OCI-LY7 (cell line): ENCODE measurements around the gene GOSR1. TPM values are rescaled to one million over a fixed set of nuclear protein-coding genes. Genes with fewer than 3 reads are reported as not detected.

ENCODE experiments used
- BruUV-seq: library from RNA; stranded (reverse); fragments of 400-500 nt; replicated peaks from 2 replicates; lab custom pipeline; 2021; lab: Mats Ljungman, UMichigan
- CTCF ChIA-PET: fragments of 300-600 bp; sonication (Branson Sonifier 250); formaldehyde crosslinking; loops from one replicate; lab custom pipeline; 2022; ENCODE audit warnings: antibody characterized with exemption; ENCODE audit not compliant: unreplicated experiment; lab: Charles Lee
- POLR2A ChIA-PET: fragments of 300-600 bp; sonication (Branson Sonifier 250); formaldehyde crosslinking; loops from one replicate; lab custom pipeline; 2022; ENCODE audit warnings: antibody characterized with exemption; lab: Charles Lee
- DNase-seq: peaks from one replicate; pipeline ENCODE4 v3.0.0-alpha.2; 2015; ENCODE audit warnings: low spot score
- H2AFZ ChIP-seq: fragments of 200-600 bp; sonication (generic), shearing (Covaris generic); 2 replicates; pipeline ENCODE4 v1.6.1; 2014; ENCODE audit warnings: mild to moderate bottlenecking, antibody characterized with exemption, low read length, moderate library complexity
- H3K27ac ChIP-seq: fragments of 200-600 bp; sonication (generic); 2 replicates; pipeline ENCODE4 v1.5.1; 2014; ENCODE audit warnings: mixed run types, low read depth, mild to moderate bottlenecking, moderate library complexity, low read length, inconsistent platforms; ENCODE audit not compliant: poor library complexity, severe bottlenecking
- H3K36me3 ChIP-seq: fragments of 200-600 bp; sonication (generic); 2 replicates; pipeline ENCODE4 v1.6.1; 2014; ENCODE audit warnings: mild to moderate bottlenecking, antibody characterized with exemption, low read length, moderate library complexity, mixed read lengths; ENCODE audit not compliant: insufficient read depth
- H3K4me1 ChIP-seq: fragments of 200-600 bp; sonication (generic); 2 replicates; pipeline ENCODE4 v1.5.1; 2014; ENCODE audit warnings: mild to moderate bottlenecking, low read length; ENCODE audit not compliant: insufficient read depth, poor library complexity, severe bottlenecking
- H3K4me2 ChIP-seq: fragments of 200-600 bp; sonication (generic); 2 replicates; pipeline ENCODE4 v1.6.1; 2014; ENCODE audit warnings: mild to moderate bottlenecking, low read length
- H3K4me3 ChIP-seq: fragments of 200-600 bp; sonication (generic); 2 replicates; pipeline ENCODE4 v1.5.1; 2014; ENCODE audit warnings: mild to moderate bottlenecking, low read depth, low read length; ENCODE audit not compliant: poor library complexity, severe bottlenecking
- H3K79me2 ChIP-seq: fragments of 200-600 bp; sonication (generic); 2 replicates; pipeline ENCODE4 v1.6.1; 2016; ENCODE audit warnings: low read depth, mild to moderate bottlenecking, low read length, moderate library complexity, mixed read lengths; ENCODE audit not compliant: insufficient read depth
- H3K9me2 ChIP-seq: fragments of 200-600 bp; sonication (generic); 2 replicates; pipeline ENCODE4 v1.6.1; 2016; ENCODE audit warnings: mild to moderate bottlenecking, low read length, mixed read lengths; ENCODE audit not compliant: insufficient read depth
- H3K9me3 ChIP-seq: fragments of 200-600 bp; sonication (generic); 2 replicates; pipeline ENCODE4 v1.6.1; 2014; ENCODE audit warnings: mild to moderate bottlenecking, mixed run types, low read length, mixed read lengths
- H4K20me1 ChIP-seq: fragments of 200-600 bp; sonication (generic); 2 replicates; pipeline ENCODE4 v1.6.1; 2014; ENCODE audit warnings: mild to moderate bottlenecking, antibody characterized with exemption, low read length, moderate library complexity, mixed read lengths; ENCODE audit not compliant: insufficient read depth
- CTCF ChIP-seq: fragments of 200-600 bp; sonication (generic); conservative IDR thresholded peaks from 2 replicates; pipeline ENCODE4 v1.5.1; 2014; ENCODE audit warnings: mild to moderate bottlenecking, antibody characterized with exemption, low read length, moderate library complexity, mixed read lengths
- EZH2phosphoT487 ChIP-seq: fragments of 200-600 bp; sonication (generic); IDR thresholded peaks from 2 replicates; pipeline ENCODE4 v1.6.1; 2018; ENCODE audit warnings: low read depth, borderline replicate concordance, mild to moderate bottlenecking, mixed run types, antibody characterized with exemption, low read length, moderate library complexity, mixed read lengths
- intact Hi-C: fragments of 100-400 bp; cut with micrococcal nuclease; formaldehyde crosslinking; loops from one replicate; pipeline ENCODE4 v1.10.0; 2022; ENCODE audit not compliant: unreplicated experiment
- total RNA-seq, 2 experiments: library from RNA; depleted of rRNA in 1 of 2; stranded (reverse); fragments of >200 nt in 1 of 2; shearing (Covaris generic) in 1 of 2; gene quantifications; 2 replicates each; pipeline ENCODE4 v1.2.3, GENCODE V29; 2014 to 2022

GOSR1 gene
- total RNA-seq, 2 experiments from 2014 or later = 15.9 to 49.8 TPM

- H3K4me1 ChIP-seq = no peaks in the 10 kb centered on the region
- no peak overlapping the region for H3K4me3 ChIP-seq
- no peak overlapping the region for H3K27ac ChIP-seq
- H3K9me3 ChIP-seq = no peaks in the 10 kb centered on the region
- ChIA-PET CTCF (no interaction called here), POLR2A (no interaction called here)
- no peak overlapping the region for H3K4me2 ChIP-seq
- H3K36me3 ChIP-seq = peaks cover 41% of the 10 kb centered on the region
- H3K9me2 ChIP-seq = no peaks in the 10 kb centered on the region
- no TSS peak for BruUV-seq
- H4K20me1 ChIP-seq = no peaks in the 10 kb centered on the region
- H2AFZ ChIP-seq = no peak overlapping the region
- H3K79me2 ChIP-seq = no peaks in the 10 kb centered on the region
- intact Hi-C loops = no loop called here
- no peak for TF ChIP-seq CTCF
- TF ChIP-seq EZH2phosphoT487 = no peak
- DNase-seq = no peak
Measured at GRCh38 chr17:30513346-30513745, 36.1 kb downstream of the GOSR1 start.

- CTCF ChIA-PET = no interaction called here
- DNase-seq = no peak
- H3K9me2 ChIP-seq = no peaks in the 10 kb centered on the region
- BruUV-seq = no TSS peak
- no peak overlapping the region for H3K4me3 ChIP-seq
- no peak for TF ChIP-seq CTCF
- TF ChIP-seq EZH2phosphoT487 = no peak
- H2AFZ ChIP-seq = no peak overlapping the region
- no peaks in the 10 kb centered on the region for H3K4me1 ChIP-seq
- H4K20me1 ChIP-seq = no peaks in the 10 kb centered on the region
- H3K36me3 ChIP-seq = peaks cover 50% of the 10 kb centered on the region
- intact Hi-C loops = no loop called here
- no peak overlapping the region for H3K27ac ChIP-seq
- POLR2A ChIA-PET = interaction anchor here (0.7 kb wide), 1 partner anchor 400 kb away, joined by 3 read pairs; no protein-coding TSS in a partner anchor
- no peaks in the 10 kb centered on the region for H3K79me2 ChIP-seq
- H3K4me2 ChIP-seq = no peak overlapping the region
- no peaks in the 10 kb centered on the region for H3K9me3 ChIP-seq
Measured at GRCh38 chr17:30514895-30515596, 37.8 kb downstream of the GOSR1 start.

- DNase-seq = no peak
- no TSS peak for BruUV-seq
- no peak overlapping the region for H2AFZ ChIP-seq
- no peak overlapping the region for H3K4me2 ChIP-seq
- intact Hi-C loops = no loop called here
- ChIA-PET CTCF (no interaction called here), POLR2A (interaction anchor here (0.6 to 0.8 kb wide), 2 partner anchors 27 to 156 kb away, joined by 4 to 10 read pairs; no protein-coding TSS in a partner anchor)
- no peaks in the 10 kb centered on the region for H3K4me1 ChIP-seq
- no peaks in the 10 kb centered on the region for H3K79me2 ChIP-seq
- no peaks in the 10 kb centered on the region for H4K20me1 ChIP-seq
- H3K36me3 ChIP-seq = peaks cover 71% of the 10 kb centered on the region
- no peaks in the 10 kb centered on the region for H3K9me2 ChIP-seq
- H3K9me3 ChIP-seq = 0 out of 2 replicates have a peak, but pooled peaks cover 5% of the 10 kb centered on the region
- TF ChIP-seq EZH2phosphoT487 (no peak), CTCF (no peak)
- H3K4me3 ChIP-seq = no peak overlapping the region
- H3K27ac ChIP-seq = no peak overlapping the region
Measured at GRCh38 chr17:30517786-30518185, 40.6 kb downstream of the GOSR1 start.
